Measurements from ENCODE around the gene MRM2.

The MRM2 gene

GRCh38 chr7:2220030-2220429 lies 22.0 kb downstream of the MRM2 start:
- no peak for FAIRE-seq

- no peak for FAIRE-seq
Measured at GRCh38 chr7:2219606-2220005, 22.4 kb downstream of the MRM2 start.

GRCh38 chr7:2219136-2219535 lies 22.9 kb downstream of the MRM2 start:
- FAIRE-seq, result no peak

- no peak for FAIRE-seq
Measured at GRCh38 chr7:2218444-2218785, 23.6 kb downstream of the MRM2 start.

- FAIRE-seq, result no peak
Measured at GRCh38 chr7:2217716-2218443, 24.1 kb downstream of the MRM2 start.

- no peak for FAIRE-seq
Measured at GRCh38 chr7:2217206-2217605, 24.8 kb downstream of the MRM2 start.

- FAIRE-seq, result no peak
Measured at GRCh38 chr7:2215851-2216250, 26.2 kb downstream of the MRM2 start.

- no peak for FAIRE-seq
Measured at GRCh38 chr7:2214636-2215035, 27.4 kb downstream of the MRM2 start.

GRCh38 chr7:2213551-2214215 lies 28.3 kb downstream of the MRM2 start:
- no peak for FAIRE-seq

- FAIRE-seq, result no peak
Measured at GRCh38 chr7:2212906-2213305, 29.1 kb downstream of the MRM2 start.

GRCh38 chr7:2211926-2212325 lies 30.1 kb downstream of the MRM2 start:
- FAIRE-seq, result no peak

- no peak for FAIRE-seq
Measured at GRCh38 chr7:2211259-2211880, 30.6 kb downstream of the MRM2 start.

- FAIRE-seq, result no peak
Measured at GRCh38 chr7:2210551-2211258, 31.3 kb downstream of the MRM2 start.

GRCh38 chr7:2209961-2210323 lies 32.1 kb downstream of the MRM2 start:
- FAIRE-seq, result no peak

GRCh38 chr7:2209146-2209960 lies 32.7 kb downstream of the MRM2 start:
- no peak for FAIRE-seq

GRCh38 chr7:2208712-2209111 lies 33.3 kb downstream of the MRM2 start:
- FAIRE-seq, result no peak

GRCh38 chr7:2205036-2205780 lies 36.8 kb downstream of the MRM2 start:
- FAIRE-seq, result no peak

- FAIRE-seq, result no peak
Measured at GRCh38 chr7:2204446-2204845, 37.6 kb downstream of the MRM2 start.

- FAIRE-seq, result no peak
Measured at GRCh38 chr7:2203766-2204300, 38.2 kb downstream of the MRM2 start.

- FAIRE-seq, result no peak
Measured at GRCh38 chr7:2202901-2203765, 38.9 kb downstream of the MRM2 start.

GRCh38 chr7:2202361-2202761 lies 39.6 kb downstream of the MRM2 start:
- FAIRE-seq, result no peak
